GM23338 (cell line): ENCODE results near the gene COPE. TPM values are rescaled to one million over a fixed set of nuclear protein-coding genes. Genes with fewer than 3 reads are reported as not detected.

Experiments
- ATAC-seq: fragments of 200-7000 bp; cut with Tn5 transposase; 3 replicates; pipeline ENCODE4 v1.9.1; 2020
- DNase-seq: peaks from one replicate; pipeline ENCODE4 v3.0.0-alpha.2; 2015; ENCODE audit warnings: low spot score
- H2AFZ ChIP-seq: fragments of 200-600 bp; sonication (generic); 2 replicates; pipeline ENCODE4 v1.8.0; 2016; ENCODE audit warnings: antibody characterized with exemption, mild to moderate bottlenecking, moderate library complexity
- H3F3A ChIP-seq: fragments of 200-600 bp; sonication (generic); replicated peaks from 2 replicates; pipeline ENCODE4 v1.8.0; 2017; ENCODE audit warnings: antibody characterized with exemption, mixed run types, low read depth
- H3K27ac ChIP-seq: fragments of 200-600 bp; sonication (generic); 2 replicates; pipeline ENCODE4 v1.6.1; 2016; ENCODE audit warnings: low read depth
- H3K27me3 ChIP-seq: fragments of 200-600 bp; sonication (generic); 2 replicates; pipeline ENCODE4 v1.8.0; 2016; ENCODE audit warnings: mild to moderate bottlenecking, mixed run types, moderate library complexity; ENCODE audit not compliant: insufficient read depth
- H3K36me3 ChIP-seq: fragments of 200-600 bp; sonication (generic); 2 replicates; pipeline ENCODE4 v1.8.0; 2016; ENCODE audit warnings: mild to moderate bottlenecking; ENCODE audit not compliant: insufficient read depth
- H3K4me1 ChIP-seq: fragments of 200-600 bp; sonication (generic); 2 replicates; pipeline ENCODE4 v1.8.0; 2016; ENCODE audit warnings: mild to moderate bottlenecking, moderate library complexity; ENCODE audit not compliant: insufficient read depth
- H3K4me2 ChIP-seq: fragments of 200-600 bp; sonication (generic); 2 replicates; pipeline ENCODE4 v1.7.1; 2017; ENCODE audit warnings: mixed run types
- H3K4me3 ChIP-seq: fragments of 200-600 bp; sonication (generic); 2 replicates; pipeline ENCODE4 v1.6.1; 2016; ENCODE audit warnings: mixed run types
- H3K79me2 ChIP-seq: fragments of 200-600 bp; sonication (generic); replicated peaks from 2 replicates; pipeline ENCODE4 v1.8.0; 2017; ENCODE audit warnings: mild to moderate bottlenecking; ENCODE audit not compliant: insufficient read depth
- H3K9me2 ChIP-seq: fragments of 200-600 bp; sonication (generic); 2 replicates; pipeline ENCODE4 v1.8.0; 2017; ENCODE audit not compliant: insufficient read depth
- H4K20me1 ChIP-seq: fragments of 200-600 bp; sonication (generic); replicated peaks from 2 replicates; pipeline ENCODE4 v1.8.0; 2017; ENCODE audit warnings: mild to moderate bottlenecking; ENCODE audit not compliant: insufficient read depth
- H3K27ac Mint-ChIP-seq: 2 replicates; pipeline ENCODE4 v1.8.0; 2020; ENCODE audit warnings: inconsistent platforms, mild to moderate bottlenecking, moderate library complexity, mixed read lengths
- H3K27me3 Mint-ChIP-seq: 3 replicates; pipeline ENCODE4 v1.8.0; 2022; ENCODE audit warnings: low read depth, mild to moderate bottlenecking, moderate library complexity, mixed read lengths, inconsistent platforms; ENCODE audit not compliant: insufficient read depth, poor library complexity
- H3K36me3 Mint-ChIP-seq: 3 replicates; pipeline ENCODE4 v1.8.0; 2021; ENCODE audit warnings: low read depth, mild to moderate bottlenecking, inconsistent platforms, moderate library complexity, mixed read lengths
- H3K4me1 Mint-ChIP-seq: 3 replicates; pipeline ENCODE4 v1.8.0; 2020; ENCODE audit warnings: mild to moderate bottlenecking, inconsistent platforms, mixed read lengths
- H3K4me3 Mint-ChIP-seq: 3 replicates; pipeline ENCODE4 v1.8.0; 2021; ENCODE audit warnings: moderate library complexity, mild to moderate bottlenecking, inconsistent platforms, mixed read lengths
- H3K9me3 Mint-ChIP-seq: 3 replicates; pipeline ENCODE4 v1.8.0; 2020; ENCODE audit warnings: moderate library complexity, mild to moderate bottlenecking, inconsistent platforms, mixed read lengths
- CREB1 ChIP-seq: fragments of 250-450 bp; sonication (Bioruptor Pico); IDR thresholded peaks from 2 replicates; pipeline ENCODE4 v1.5.0; 2020; ENCODE audit warnings: low read depth, mild to moderate bottlenecking, moderate library complexity
- ETS1 ChIP-seq: IDR thresholded peaks from 2 replicates; pipeline ENCODE4 v1.6.1; 2016; ENCODE audit warnings: antibody characterized with exemption
- EZH2 ChIP-seq: fragments of 200-600 bp; sonication (generic); IDR thresholded peaks from one replicate; pipeline ENCODE4 v1.8.0; 2017; ENCODE audit warnings: antibody characterized with exemption, mild to moderate bottlenecking, low read depth; ENCODE audit not compliant: unreplicated experiment
- JUNB ChIP-seq: IDR thresholded peaks from one replicate; pipeline ENCODE4 v1.6.1; 2016; ENCODE audit warnings: antibody characterized with exemption; ENCODE audit not compliant: unreplicated experiment
- NANOG ChIP-seq: IDR thresholded peaks from 2 replicates; pipeline ENCODE4 v1.6.1; 2016; ENCODE audit warnings: antibody characterized with exemption, borderline replicate concordance
- POLR2AphosphoS5 ChIP-seq: IDR thresholded peaks from 2 replicates; pipeline ENCODE4 v1.6.1; 2016; ENCODE audit warnings: antibody characterized with exemption, low read depth
- REST ChIP-seq: IDR thresholded peaks from one replicate; pipeline ENCODE4 v1.6.1; 2018; ENCODE audit warnings: antibody characterized with exemption; ENCODE audit not compliant: unreplicated experiment
- STAT1 ChIP-seq: IDR thresholded peaks from one replicate; pipeline ENCODE4 v1.6.1; 2016; ENCODE audit warnings: antibody characterized with exemption; ENCODE audit not compliant: unreplicated experiment
- ZNF114 ChIP-seq: fragments of 250-450 bp; sonication (Bioruptor Pico); IDR thresholded peaks from 2 replicates; pipeline ENCODE4 v1.5.0; 2020; ENCODE audit warnings: mild to moderate bottlenecking, moderate library complexity
- ZNF331 ChIP-seq: fragments of 250-450 bp; sonication (Bioruptor Pico); IDR thresholded peaks from 2 replicates; pipeline ENCODE4 v1.5.0; 2020; ENCODE audit warnings: low read depth, mild to moderate bottlenecking, moderate library complexity
- ZNF462 ChIP-seq: fragments of 250-450 bp; sonication (Bioruptor Pico); IDR thresholded peaks from 2 replicates; pipeline ENCODE4 v1.5.0; 2020; ENCODE audit warnings: mild to moderate bottlenecking, moderate library complexity
- polyA plus RNA-seq: library from polyadenylated mRNA; unstranded; fragments of >200 nt; fragmentation: Nextera tagmentation; extraction: Ambion mirVana; gene quantifications from 2 replicates; pipeline ENCODE4 v1.2.1, GENCODE V29; 2016
- total RNA-seq: library from RNA; depleted of rRNA; stranded (reverse); fragments of >200 nt; shearing (Covaris generic); gene quantifications from 2 replicates; pipeline ENCODE4 v1.2.3, GENCODE V29; 2014

The COPE gene
- total and polyA plus RNA-seq, 2 experiments from 2014 or later = 263 TPM

- Histone ChIP-seq H3K27ac (no peak overlapping the region), H3K36me3 (no peaks in the 10 kb centered on the region), H3K4me1 (no peaks in the 10 kb centered on the region; the same call in none of the 2 replicates), H3K79me2 (no peaks in the 10 kb centered on the region), H3F3A (peaks cover 7% of the 10 kb centered on the region; the same call in 1 of the 2 replicates), H3K4me3 (no peak overlapping the region), H3K9me2 (no peaks in the 10 kb centered on the region), H4K20me1 (no peaks in the 10 kb centered on the region), H3K4me2 (no peak overlapping the region), H2AFZ (no peak overlapping the region), H3K27me3 (peaks cover 4% of the 10 kb centered on the region; the same call in 1 of the 2 replicates)
- DNase-seq (no peak), ATAC-seq (no peak)
- Mint-ChIP-seq H3K36me3 (peaks cover 12% of the 10 kb centered on the region; the same call in 2 of the 3 replicates), H3K4me3 (no peak overlapping the region; the same call in 2 of the 3 replicates), H3K27ac (no peak overlapping the region), H3K9me3 (no peaks in the 10 kb centered on the region), H3K27me3 (peaks cover 20% of the 10 kb centered on the region), H3K4me1 (peaks cover 12% of the 10 kb centered on the region)
- TF ChIP-seq ZNF114 (CRISPR knock-in tag) (no peak), CREB1 (CRISPR knock-in tag) (no peak)
Observed at GRCh38 chr19:18945297-18945696, 26.1 kb upstream of the COPE start.

GRCh38 chr19:18943465-18943864, 24.3 kb upstream of the COPE start:
- Mint-ChIP-seq H3K27ac (no peak overlapping the region), H3K9me3 (no peaks in the 10 kb centered on the region)

More at GRCh38 chr19:18943465-18943864, 24.3 kb upstream of the COPE start:
- Histone ChIP-seq H3K4me2 (no peak overlapping the region), H3K27ac (no peak overlapping the region), H3F3A (peaks cover 7% of the 10 kb centered on the region; the same call in 1 of the 2 replicates), H3K9me2 (no peaks in the 10 kb centered on the region), H3K4me1 (peaks cover 9% of the 10 kb centered on the region), H3K27me3 (peaks cover 5% of the 10 kb centered on the region; the same call in 1 of the 2 replicates), H4K20me1 (no peaks in the 10 kb centered on the region), H3K36me3 (no peaks in the 10 kb centered on the region), H3K4me3 (no peak overlapping the region), H2AFZ (no peak overlapping the region), H3K79me2 (0 out of 2 replicates have a peak, but pooled peaks cover 3% of the 10 kb centered on the region)
- H3K36me3 Mint-ChIP-seq = peaks cover 21% of the 10 kb centered on the region; the same call in 2 of the 3 replicates
- TF ChIP-seq NANOG = no peak
- no peak for TF ChIP-seq STAT1
- TF ChIP-seq JUNB = no peak
- TF ChIP-seq CREB1 (CRISPR knock-in tag) = no peak
- TF ChIP-seq ZNF114 (CRISPR knock-in tag) = no peak
- TF ChIP-seq EZH2 = no peak
- no peak for TF ChIP-seq POLR2AphosphoS5
- TF ChIP-seq ETS1 = no peak
- no peak for TF ChIP-seq ZNF462 (CRISPR knock-in tag)
- TF ChIP-seq REST = no peak
- TF ChIP-seq ZNF331 = no peak
- ATAC-seq = no peak
- no peak overlapping the region for H3K4me3 Mint-ChIP-seq
- H3K4me1 Mint-ChIP-seq = peaks cover 21% of the 10 kb centered on the region
- H3K27me3 Mint-ChIP-seq = peaks cover 20% of the 10 kb centered on the region
- no peak for DNase-seq
